Activated T-cell treated with anti-CD3 and anti-CD28 coated beads for 48 hours (primary cell): ENCODE measurements around the gene SH3YL1.

Experiments
- DNase-seq: peaks from one replicate; pipeline ENCODE4 v3.0.0-alpha.2; 2020; ENCODE audit warnings: low read depth

SH3YL1 gene

DNA sequence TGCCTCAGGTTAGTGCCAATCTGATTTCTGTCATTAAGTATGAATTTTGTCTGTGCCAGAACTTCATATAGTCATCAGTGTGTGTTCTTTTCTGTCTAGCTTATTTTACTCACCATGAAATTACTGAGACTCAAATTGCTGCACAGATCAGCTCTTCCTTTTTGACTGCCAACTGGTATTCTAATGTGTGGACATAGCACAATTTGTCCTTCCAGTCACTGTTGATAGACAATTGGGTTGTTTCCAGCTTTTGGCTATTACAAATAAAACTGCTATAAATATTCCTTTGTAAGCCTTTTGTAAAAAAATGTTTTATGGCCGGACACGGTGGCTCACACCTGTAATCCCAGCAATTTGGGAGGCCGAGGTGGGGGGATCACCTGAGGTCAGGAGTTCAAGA is 7.7 kb downstream of the SH3YL1 start:
- no peak for DNase-seq

DNA sequence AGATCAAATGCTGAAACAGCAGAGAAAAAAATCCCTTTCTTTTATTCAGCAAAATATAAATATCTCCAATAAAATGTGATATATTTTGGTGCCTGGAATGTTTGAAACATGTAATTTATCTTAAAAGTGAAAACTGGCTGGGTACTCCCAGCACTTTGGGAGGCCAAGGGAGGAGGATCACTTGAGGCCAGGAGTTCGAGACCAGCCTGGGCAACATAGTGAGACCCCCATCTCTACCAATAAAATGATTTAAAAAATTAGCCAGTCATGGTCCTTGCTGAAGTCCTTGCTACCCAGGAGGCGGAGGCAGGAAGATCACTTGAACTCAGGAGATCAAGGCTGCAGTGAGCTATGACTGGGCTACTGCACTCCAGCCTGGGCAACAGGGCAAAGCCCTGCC is 8.6 kb downstream of the SH3YL1 start:
- DNase-seq = no peak

DNA sequence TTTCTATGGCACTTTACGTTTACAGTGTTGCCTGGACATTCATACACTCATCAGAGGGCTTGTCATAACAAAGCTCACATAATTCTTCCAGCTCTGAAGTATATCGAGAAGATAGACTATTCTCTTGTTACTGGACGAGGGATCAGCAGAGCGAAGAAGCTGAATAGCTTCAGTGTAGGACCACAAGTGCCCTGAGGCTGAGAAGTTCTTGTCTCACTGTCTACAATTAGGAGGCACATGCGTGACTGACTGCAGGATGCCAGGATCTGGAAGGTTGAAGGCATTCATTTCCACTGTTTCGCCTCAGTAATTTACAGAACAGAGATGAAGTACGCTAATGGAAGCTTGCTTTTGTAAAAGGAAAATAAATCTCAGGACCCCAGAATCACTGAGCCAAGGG is 9.6 kb downstream of the SH3YL1 start:
- no peak for DNase-seq

DNA sequence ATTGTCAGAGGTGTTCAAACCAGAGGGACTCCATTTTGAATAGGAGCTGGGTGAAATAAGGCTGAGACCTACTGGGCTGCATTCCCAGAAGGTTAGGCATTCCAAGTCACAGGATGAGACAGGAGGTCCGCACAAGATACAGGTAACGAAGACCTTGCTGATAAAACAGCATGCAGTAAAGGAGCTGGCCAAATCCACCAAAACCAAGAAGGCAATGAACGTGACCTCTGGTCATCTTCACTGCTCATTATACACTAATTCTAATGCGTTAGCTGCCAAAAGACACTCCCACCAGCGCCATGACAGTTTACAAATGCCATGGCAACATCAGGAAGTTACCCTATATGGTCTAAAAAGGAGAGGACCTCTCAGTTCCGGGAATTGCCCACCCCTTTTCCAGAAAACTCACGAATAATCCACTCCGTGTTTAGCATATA is 10.6 kb downstream of the SH3YL1 start:
- no peak for DNase-seq

DNA sequence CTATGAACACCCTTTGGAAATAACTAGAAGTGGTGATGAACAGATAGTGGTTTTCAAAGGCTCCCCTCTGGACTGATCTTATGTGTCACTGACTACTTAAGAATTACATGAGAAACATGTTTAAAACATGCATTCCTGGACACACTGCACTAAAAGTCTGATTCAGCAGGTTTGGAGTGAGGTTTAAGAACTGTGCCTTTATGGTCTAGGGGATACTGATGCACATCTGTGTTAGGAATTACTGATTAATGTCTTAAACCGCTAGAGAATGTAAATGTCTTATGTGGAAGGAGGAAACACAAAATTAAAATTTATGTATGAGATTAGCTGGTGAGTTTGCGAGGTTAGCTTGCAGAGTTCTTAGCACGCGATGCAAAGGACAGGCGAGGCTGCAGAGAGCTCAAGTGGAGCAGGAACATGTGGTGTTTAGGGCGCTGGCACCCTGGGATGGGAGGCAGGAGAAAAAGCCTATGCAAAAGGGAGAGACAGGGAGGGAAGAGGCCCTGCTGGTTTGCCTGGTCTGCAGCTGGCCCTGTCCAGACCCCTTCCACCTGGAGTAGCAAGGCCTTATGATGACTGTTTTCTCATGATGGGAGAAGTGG is 11.7 kb downstream of the SH3YL1 start:
- no peak for DNase-seq

DNA sequence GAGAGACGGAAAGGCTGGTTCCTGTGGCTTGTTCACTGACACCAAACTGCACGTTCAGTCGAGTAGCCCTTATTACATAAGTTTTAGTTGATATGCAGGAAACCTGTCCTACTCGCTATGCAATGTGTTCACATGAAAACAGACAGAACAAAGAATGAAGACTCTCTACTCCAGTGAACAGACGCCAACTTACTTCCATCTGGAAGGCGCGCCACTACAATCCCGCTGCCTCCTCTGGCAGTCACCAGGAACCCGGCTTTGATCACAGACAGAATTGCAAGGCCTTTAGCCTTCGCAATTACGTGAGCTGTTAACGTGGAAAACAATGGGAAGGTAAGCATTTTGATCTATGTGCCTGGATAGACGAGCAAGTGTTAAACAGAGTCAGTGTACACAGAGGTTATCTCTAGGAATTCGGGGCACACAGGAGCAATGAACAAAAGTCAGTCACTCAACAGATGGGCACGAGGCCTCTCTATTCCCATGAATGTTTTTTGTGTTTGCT is 14.2 kb downstream of the SH3YL1 start:
- no peak for DNase-seq

DNA sequence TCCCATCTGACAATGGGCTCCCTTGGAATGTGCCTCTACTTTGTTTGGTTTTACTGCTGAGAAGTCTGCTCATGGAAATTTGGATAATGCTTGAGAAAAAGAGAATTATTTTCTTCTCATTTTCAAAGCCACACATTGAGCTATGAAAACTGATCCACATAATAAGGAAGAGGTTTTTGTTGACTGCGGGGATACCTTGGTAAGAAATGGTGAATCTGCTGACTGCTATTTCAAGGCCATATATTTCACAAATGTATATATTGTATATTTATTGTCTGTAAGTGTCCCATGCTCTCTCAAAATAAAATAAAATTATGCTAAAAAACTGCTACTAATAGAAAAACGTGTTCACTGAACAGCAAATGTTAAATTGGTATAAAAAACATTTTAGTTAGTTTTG is 15.1 kb downstream of the SH3YL1 start:
- DNase-seq = no peak

DNA sequence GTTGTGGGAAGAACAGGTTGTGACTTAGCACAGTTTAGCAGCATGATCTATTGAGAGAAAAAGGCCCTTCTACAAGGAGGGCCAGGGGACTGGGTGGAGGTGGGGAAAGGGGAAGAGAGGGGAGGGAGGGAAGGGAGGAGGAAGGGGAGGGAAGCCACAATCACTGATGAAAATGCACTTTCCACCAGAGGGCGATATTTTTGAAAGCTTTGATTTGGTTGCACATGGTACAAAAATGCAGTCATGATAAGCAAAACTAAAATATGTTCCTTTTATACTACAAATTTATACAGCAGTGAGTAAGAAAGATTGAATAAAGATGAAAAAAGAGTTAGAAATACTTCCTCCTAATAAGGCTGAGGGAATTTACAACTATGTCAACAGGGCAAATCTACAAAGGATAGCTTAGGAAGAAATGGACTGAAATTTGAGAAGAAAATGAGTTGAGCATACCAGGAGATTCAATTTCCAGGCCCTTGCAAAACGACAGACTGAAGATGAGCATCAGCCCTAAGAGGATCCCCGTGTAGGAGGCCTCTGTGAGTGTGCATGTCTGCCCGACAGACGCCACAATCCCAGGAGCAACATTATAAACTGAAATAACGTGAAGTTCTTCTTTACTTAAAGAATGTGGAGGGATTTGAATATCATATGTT is 17.2 kb downstream of the SH3YL1 start:
- DNase-seq = no peak

DNA sequence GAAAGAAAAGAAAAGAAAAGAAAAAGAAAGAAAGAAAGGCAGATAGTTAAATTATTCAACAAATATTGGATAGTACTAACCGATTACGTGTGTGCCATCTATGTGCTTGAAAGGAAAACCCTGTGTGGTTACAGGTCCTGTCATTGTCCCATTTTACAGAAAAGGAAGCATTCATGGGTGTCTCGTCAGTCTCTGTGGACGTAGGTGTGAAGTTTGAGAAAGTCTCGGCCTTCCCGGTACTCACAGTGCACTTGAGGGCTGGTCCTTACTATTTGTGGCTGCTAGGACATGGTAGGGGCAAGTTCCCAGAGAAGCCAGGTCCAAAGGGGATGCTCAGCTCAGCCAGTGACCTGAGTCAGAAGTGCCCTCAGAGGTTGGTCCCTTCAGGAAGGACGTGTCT is 19.3 kb downstream of the SH3YL1 start:
- no peak for DNase-seq

DNA sequence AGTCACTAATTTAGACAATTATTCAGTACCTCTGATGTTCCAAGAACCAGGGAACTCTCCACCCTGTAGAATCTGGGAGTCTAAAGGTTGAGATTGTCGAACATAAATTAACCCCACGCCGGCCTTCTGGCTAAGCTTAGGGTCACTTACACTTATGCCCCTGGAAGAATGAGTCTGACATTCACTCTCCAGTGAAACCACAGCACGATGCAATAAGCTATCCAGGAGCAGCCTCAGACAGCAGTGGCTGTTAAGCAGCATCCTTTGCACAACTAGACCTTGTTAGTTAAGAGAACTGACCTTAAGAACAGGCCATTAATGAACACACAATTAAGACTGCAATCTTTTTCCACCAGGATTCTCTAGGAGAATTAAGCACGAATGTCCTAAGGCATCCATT is 25.0 kb downstream of the SH3YL1 start:
- DNase-seq = no peak

DNA sequence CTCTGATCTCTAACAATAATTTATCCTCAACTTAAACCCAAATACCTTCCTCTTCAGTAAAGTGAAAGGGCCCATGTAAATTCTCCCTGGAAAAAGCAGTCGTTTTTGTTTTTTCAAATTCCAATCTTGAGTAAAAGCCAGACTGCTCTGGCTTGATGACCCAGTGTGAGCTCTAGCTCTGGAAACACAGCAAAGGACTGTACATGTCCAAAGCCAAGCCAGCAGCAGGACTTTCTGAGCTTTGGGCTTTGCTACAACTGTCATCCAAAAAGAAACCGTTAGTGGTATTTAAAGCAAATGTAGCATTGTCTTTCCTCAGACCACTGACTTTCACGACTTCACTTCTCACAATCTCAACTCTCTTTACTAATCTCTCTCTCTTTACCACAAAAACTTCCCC is 25.4 kb downstream of the SH3YL1 start:
- DNase-seq = no peak

DNA sequence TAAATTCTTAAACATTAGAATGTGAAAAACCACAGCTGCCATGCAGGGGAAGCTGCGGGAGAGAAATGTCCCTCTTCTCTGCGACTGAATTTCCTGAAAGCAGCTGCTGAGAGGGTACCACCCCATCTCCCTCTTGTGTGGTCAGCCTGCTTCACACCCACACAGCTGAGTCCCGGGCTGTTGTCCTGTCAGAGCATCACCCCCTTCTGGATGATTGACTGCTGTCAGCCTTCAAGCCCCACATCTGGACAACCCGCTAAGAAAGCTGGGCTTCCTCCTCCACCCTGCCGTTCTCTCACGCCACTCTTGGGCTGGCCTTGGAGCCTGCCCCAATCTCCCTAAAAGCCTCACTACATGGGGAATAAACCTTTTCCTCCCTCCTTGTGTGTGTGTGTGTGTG is 26.0 kb downstream of the SH3YL1 start:
- no peak for DNase-seq

DNA sequence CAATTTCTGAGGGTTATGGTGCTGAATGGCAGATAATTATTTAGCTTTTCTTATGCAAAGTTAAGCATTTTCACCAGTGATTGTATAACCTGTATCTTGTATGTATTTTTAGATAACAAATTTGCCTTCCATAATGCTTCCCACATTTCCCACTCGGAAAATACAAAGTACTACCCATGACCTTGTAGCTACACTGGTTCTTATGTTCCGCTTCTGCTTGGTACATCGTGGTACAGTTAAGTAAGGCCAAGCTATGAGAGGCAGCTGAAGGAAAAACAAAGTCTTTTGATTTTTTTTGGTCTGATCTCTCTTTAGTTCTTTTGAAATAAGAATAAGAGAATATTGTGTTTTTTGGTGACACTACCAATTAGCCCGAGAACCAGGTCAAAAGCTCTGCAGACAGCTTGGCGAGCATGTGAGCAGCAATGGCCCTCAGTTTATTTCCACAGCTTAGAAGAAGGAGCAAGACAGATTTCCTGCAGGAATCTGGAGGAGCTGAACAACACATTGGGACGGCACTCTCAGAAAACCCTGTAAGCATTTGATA is 26.8 kb downstream of the SH3YL1 start:
- no peak for DNase-seq

DNA sequence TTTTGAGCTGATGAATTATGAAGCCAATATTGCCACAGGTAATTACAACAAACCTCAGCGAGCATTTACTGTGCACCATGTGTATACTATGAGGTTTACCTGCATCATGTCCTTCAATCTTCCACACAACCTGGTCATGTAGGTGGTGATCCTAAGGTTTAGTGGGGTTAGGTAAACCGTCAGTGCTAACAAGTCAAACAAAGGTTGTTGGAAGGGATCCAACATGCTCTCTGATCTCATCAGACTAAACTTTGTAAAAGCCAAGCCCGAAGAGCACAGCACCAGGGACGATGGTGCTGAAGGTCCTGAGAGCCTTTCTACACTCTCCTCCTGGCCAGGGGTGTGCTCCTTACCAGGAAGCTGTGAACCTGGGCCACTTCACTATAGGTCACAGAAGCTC is 29.4 kb downstream of the SH3YL1 start:
- DNase-seq = no peak

DNA sequence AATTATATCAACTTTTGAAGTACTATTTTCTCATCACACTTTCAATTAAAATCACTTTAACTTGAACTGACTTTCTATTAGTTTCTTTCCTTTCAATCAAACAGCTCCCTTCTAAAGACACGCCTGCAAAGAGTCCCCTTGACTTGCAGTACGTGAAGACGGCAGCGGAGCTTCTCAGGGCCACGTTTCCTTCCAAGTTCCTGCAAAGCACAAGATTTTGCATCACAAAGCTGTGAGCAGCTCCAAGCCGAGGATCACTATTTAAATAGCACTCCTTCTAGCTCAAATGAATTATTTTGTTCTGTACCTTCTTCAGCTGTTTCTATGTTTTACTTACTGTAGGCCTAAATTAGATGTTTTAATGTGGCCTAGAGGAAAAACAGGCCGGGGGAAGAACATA is 30.8 kb downstream of the SH3YL1 start:
- no peak for DNase-seq

DNA sequence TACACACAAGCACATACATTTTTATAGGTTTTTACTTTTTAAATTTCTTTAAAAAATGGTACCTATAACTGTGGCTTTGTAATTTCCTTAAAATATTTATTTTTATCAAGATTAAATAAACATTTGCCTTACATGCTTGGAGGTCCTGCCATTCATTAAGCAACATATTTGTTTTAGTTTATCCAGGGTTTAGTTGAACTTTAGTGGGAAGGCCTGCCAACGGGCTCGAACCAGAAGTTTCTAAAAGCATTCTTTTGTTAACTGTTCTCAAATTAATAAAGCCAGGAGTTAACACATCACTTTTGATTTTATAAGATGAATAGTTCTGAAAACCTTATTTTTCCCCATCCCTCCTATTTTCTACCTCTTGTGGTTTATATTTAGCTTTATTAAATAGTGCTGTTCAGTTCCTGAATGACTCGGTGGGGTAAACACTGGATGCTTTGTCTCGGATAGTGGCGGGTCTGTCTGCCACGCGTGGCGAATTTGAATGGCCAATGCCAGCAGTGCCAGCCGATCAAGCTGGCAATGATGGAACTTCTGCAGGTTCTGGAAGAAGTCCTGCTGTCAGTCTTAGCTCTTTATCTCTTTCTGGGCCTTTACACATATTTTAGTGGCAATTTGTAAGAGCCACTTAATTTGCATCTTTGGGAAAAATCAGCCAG is 32.2 kb downstream of the SH3YL1 start:
- DNase-seq = no peak

DNA sequence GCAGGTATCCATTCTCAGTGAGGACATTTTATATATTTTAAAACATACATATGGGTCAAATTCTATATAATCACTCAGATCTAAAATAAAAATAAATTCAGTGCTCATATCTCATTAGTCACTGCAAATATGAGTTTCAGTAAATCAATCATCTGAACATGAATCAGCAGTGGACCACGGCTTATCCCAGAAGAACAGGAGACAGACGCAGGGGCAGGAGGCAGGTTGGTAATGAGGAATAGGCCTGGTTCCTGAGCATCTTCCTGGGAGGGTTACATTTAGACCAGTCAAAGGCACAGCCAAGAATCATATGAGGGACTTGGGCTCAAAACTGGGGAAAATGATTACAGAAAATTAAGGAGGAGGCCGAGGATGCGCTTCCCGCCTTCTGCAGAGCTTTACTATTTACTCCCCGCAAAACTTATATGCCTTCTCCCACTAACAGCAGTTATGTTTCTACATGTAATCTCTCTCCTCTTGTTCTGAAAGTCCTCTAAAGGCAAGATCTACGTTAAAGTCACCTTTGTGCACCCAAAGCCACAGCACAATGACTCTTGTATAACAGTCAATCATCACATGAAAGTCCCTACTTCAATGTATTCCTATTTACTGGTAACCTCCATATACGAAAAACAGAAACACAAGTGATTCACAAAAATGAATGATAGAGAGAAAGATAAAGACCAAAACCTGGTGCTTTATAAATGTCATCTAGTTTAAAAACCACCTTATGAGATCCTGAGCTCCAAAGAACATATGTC is 35.1 kb downstream of the SH3YL1 start:
- DNase-seq = no peak

DNA sequence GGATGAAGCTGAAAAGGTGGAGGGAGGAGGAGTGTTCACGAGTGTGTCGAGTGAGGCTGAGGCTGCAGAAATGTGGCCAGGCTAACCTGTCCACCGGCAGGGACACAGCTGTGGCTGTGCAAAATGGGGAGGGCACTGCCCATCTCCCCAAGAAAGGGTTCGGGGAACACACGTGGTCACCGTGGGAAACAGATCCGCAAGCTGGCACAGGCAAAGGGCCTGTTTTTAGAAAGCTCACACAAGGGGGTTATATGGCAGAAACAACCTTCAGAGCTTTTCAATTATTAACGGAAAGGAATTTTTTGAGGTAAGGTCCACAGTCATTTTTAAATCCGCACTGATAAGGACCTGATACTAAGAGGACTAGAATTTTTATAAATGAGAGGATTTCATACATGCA is 35.7 kb downstream of the SH3YL1 start:
- DNase-seq = no peak

DNA sequence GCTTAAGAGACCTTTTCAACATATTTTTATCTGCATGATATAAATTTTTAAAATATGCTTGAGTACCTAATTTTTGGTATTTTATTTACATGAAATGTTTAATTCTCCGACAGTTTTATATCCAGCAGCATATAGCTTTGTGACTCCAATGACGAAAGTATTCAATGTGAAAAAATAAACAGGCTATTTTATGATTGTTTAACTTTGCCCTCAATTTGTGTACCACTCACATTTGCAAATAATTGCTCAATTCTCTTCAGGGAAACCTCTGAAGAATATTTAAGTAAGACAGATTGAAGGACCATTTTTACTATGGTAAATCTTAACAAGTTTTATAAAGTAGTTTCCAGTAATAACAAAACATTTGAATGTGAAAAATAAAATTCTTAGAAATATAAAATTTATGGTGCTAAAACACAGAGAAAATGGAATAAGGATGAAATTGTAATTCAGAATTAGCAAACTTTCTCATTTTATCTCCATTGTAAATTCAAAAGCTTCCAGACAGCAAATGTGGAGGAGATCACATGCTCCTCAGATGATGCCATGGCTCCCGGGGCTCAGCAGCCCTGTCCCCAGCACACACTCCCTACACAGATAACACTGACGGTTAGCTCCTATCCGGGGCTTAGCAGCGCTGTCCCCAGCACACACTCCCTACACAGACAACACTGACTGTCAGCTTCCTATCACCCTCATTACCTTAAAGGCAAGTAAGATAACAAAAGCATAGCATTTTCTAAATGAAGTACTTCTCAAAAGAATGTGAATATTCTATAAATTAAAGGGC is 39.7 kb downstream of the SH3YL1 start:
- DNase-seq = no peak

DNA sequence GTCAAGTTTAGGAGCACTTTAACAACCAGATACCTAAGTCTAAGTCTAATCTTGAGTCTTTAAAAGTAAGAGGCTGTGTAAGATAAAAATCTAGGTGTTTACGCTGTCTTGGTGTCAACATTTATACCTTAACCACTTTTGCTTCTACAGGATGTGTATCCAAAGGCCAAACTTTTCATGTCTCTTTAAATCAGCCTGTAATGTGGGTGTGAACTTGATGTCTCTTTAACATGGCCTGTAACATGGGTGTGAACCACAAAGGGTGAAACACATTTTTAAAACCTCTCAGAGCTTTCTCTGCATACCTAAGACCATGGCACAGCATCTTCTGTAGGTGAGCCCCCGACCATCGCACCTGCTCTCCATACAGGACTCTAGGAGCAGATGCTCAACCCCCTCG is 40.4 kb downstream of the SH3YL1 start:
- DNase-seq = no peak

DNA sequence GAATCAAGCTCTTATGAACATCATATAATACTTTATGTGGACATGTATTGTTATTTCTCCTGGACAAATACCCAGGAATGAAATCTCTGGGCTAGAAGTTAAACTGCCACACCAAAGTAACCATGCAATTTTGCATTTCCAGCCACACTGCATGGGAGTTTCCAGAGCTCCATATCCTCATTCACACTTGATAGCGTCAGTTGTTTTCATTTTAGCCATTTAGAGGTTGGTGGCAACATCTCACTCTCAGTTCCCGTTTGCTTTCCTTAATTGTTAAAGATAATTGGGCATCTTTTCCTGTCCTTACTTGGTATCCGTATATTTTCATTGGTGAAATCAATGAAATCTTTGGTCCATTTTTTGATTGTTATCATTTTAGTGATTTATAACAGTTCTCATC is 47.8 kb downstream of the SH3YL1 start:
- no peak for DNase-seq
